ENCODE measurements around the gene COL27A1.

The COL27A1 gene

GRCh38 chr9:114299286-114300152, 144.2 kb downstream of the COL27A1 start:
- Histone ChIP-seq H3K27ac (replicated peaks) (no peak overlapping the region), H3K4me3 (replicated peaks; ENCODE audit: insufficient read depth, low read length) (no peak overlapping the region), H3K27me3 (ENCODE audit: insufficient read depth, poor library complexity, severe bottlenecking) (no peaks in the 10 kb centered on the region)
- DNase-seq (ENCODE audit: low read depth in 1 of 2, low spot score in 1 of 2), result no peak
- TF ChIP-seq POLR2AphosphoS5 (IDR thresholded peaks at IDR 0.05; ENCODE audit: low read depth), result no peak

- Histone ChIP-seq H3K27me3 (ENCODE audit: insufficient read depth, poor library complexity, severe bottlenecking) (no peaks in the 10 kb centered on the region), H3K4me3 (replicated peaks; ENCODE audit: insufficient read depth, low read length) (no peak overlapping the region), H3K27ac (replicated peaks) (no peak overlapping the region)
- TF ChIP-seq GABPA (IDR thresholded peaks at IDR 0.05; ENCODE audit: low read depth), result no peak
- no peak for TF ChIP-seq CTCF (IDR thresholded peaks at IDR 0.05; ENCODE audit: insufficient read depth, low read length)
- DNase-seq (ENCODE audit: low read depth in 1 of 2, low spot score in 1 of 2), result no peak
Measured at GRCh38 chr9:114300153-114300845, 145.0 kb downstream of the COL27A1 start.

GRCh38 chr9:114300846-114301797, 145.8 kb downstream of the COL27A1 start:
- DNase-seq (ENCODE audit: low read depth in 1 of 2, low spot score in 1 of 2), result no peak
- TF ChIP-seq GABPA (IDR thresholded peaks at IDR 0.05; ENCODE audit: low read depth), result no peak
- no peak for TF ChIP-seq REST (IDR thresholded peaks at IDR 0.05; ENCODE audit: insufficient replicate concordance, low read depth)
- no peak for TF ChIP-seq POLR2AphosphoS5 (IDR thresholded peaks at IDR 0.05; ENCODE audit: low read depth)
- no peak for TF ChIP-seq SPI1 (IDR thresholded peaks at IDR 0.05; ENCODE audit: borderline replicate concordance, low read depth)
- no peak for TF ChIP-seq CTCF (IDR thresholded peaks at IDR 0.05; ENCODE audit: insufficient read depth, low read length)
- no peak overlapping the region for H3K4me3 ChIP-seq (replicated peaks; ENCODE audit: insufficient read depth, low read length)
- no peaks in the 10 kb centered on the region for H3K27me3 ChIP-seq (ENCODE audit: insufficient read depth, poor library complexity, severe bottlenecking)
- no peak overlapping the region for H3K27ac ChIP-seq (replicated peaks)

- Histone ChIP-seq H3K4me3 (replicated peaks; ENCODE audit: insufficient read depth, low read length) (no peak overlapping the region), H3K27me3 (ENCODE audit: insufficient read depth, poor library complexity, severe bottlenecking) (no peaks in the 10 kb centered on the region), H3K27ac (replicated peaks) (no peak overlapping the region)
- TF ChIP-seq GABPA (IDR thresholded peaks at IDR 0.05; ENCODE audit: low read depth) (no peak), CTCF (IDR thresholded peaks at IDR 0.05; ENCODE audit: insufficient read depth, low read length) (no peak), POLR2AphosphoS5 (IDR thresholded peaks at IDR 0.05; ENCODE audit: low read depth) (no peak), REST (IDR thresholded peaks at IDR 0.05; ENCODE audit: insufficient replicate concordance, low read depth) (no peak), SPI1 (IDR thresholded peaks at IDR 0.05; ENCODE audit: borderline replicate concordance, low read depth) (no peak)
- DNase-seq (ENCODE audit: low read depth in 1 of 2, low spot score in 1 of 2), result no peak
Measured at GRCh38 chr9:114301798-114302565, 146.6 kb downstream of the COL27A1 start.
